Esophagus squamous epithelium (tissue), 5 donors: Measurements from ENCODE around the gene SMARCAL1. TPM values are rescaled to one million over a fixed set of nuclear protein-coding genes. Genes with fewer than 3 reads are reported as not detected.
A peak's percentile ranks its signal among the peaks of the same experiment; 100 is the strongest.

Experiments used
- DNase-seq: peaks from one replicate; lab custom pipeline; 2025; lab: John Stamatoyannopoulos, UW
- H3K27ac ChIP-seq, 4 donors: fragments of 200-600 bp; sonication (generic); one replicate each; pipeline ENCODE4 v1.5.1; 2016 to 2019; ENCODE audit warnings: mild to moderate bottlenecking in 1 of 4
- H3K27me3 ChIP-seq, 4 donors: fragments of 200-600 bp; sonication (generic); 1 replicate in 3 of 4; 2 replicates in 1 of 4; pipeline versions ENCODE4 v1.5.1 to v1.6.0; 2017 to 2021; ENCODE audit warnings: antibody characterized with exemption in 1 of 4
- H3K36me3 ChIP-seq, 3 donors: fragments of 200-600 bp; sonication (generic); one replicate each; pipeline ENCODE4 v1.5.1; 2016 to 2019
- H3K4me1 ChIP-seq, 3 donors: fragments of 200-600 bp; sonication (generic); one replicate each; pipeline ENCODE4 v1.5.1; 2017 to 2019
- H3K4me3 ChIP-seq, 4 donors: fragments of 200-600 bp; sonication (generic); 1 replicate in 3 of 4; 2 replicates in 1 of 4; pipeline ENCODE4 v1.5.1; 2016 to 2019; ENCODE audit warnings: mild to moderate bottlenecking in 2 of 4, moderate library complexity in 1 of 4
- H3K9me3 ChIP-seq, 3 donors: fragments of 200-600 bp; sonication (generic); one replicate each; pipeline ENCODE4 v1.5.1; 2016 to 2019
- POLR2A ChIP-seq, 4 donors: fragments of 450-650 bp; IDR thresholded peaks; one replicate each; pipeline ENCODE4 v1.6.1; 2017; ENCODE audit warnings: antibody characterized with exemption in 4 of 4, mild to moderate bottlenecking in 4 of 4, moderate library complexity in 3 of 4
- WGBS, 2 donors: methylation state at CpG; one replicate each; pipeline ENCODE4 v1.1.5; 2018; 5-methylcytosine and 5-hydroxymethylcytosine counted together
- intact Hi-C: fragments of 100-400 bp; cut with DNase I; formaldehyde crosslinking; loops from one replicate; pipeline ENCODE4 v1.15.0; 2022
- total RNA-seq, 4 donors: library from RNA; depleted of rRNA; stranded (reverse); fragments of >200 nt; gene quantifications; one replicate each; pipeline ENCODE4 v1.1.0, GENCODE V29; 2016
- TF ChIP-seq, protein P1 (sequence below), 6 experiments: fragments of 450-650 bp in 4 of 6; fragments of 200-600 bp in 2 of 6; sonication (generic) in 2 of 6; IDR thresholded peaks; one replicate each; pipeline ENCODE4 v1.5.1; 2016 to 2019; ENCODE audit warnings: antibody characterized with exemption in 6 of 6, mild to moderate bottlenecking in 4 of 6, moderate library complexity in 4 of 6
- donor health status: DM: yes; HTN: yes; CAD: no.

Gene SMARCAL1
- total RNA-seq, 4 donors from 2014 or later: 10.3 to 27.1 (median 18.1) TPM

DNA sequence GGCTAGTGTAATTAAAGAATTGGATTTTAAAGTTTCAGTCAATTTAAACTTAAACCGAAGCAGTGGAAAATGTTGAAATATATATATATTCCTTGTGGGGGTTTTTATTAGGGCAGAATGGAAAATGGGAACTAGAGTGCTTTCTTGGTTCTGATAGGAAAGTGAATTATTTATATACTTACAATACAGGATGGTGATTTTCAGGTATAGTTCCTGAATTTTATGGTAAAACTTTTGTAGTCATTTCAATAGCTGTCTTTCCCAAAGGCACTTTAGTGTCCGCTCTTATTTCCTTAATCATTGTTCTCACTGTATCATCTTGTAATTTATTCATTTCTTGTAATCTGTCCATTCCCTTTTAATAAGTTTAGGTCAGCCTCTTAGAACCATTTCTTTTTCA lies 88.3 kb downstream of the SMARCAL1 start:
- Histone ChIP-seq H3K4me1 (peaks cover 24 to 62% (median 32%) of the 10 kb centered on the region in 3 donors), H3K9me3 (no peaks in the 10 kb centered on the region), H3K27ac (peak overlapping the region in 2 of 4 donors; percentile 88 to 90), H3K4me3 (peak overlapping the region in 3 of 4 donors; percentile 74 to 82 (median 77)), H3K36me3 (peaks cover 5 to 61% (median 29%) of the 10 kb centered on the region in 3 donors), H3K27me3 (no peaks in the 10 kb centered on the region)
- DNase-seq: no peak
- intact Hi-C loops: no loop called here
- TF ChIP-seq POLR2A (IDR thresholded peaks at IDR 0.05): no peak
- TF ChIP-seq, protein P1, sequence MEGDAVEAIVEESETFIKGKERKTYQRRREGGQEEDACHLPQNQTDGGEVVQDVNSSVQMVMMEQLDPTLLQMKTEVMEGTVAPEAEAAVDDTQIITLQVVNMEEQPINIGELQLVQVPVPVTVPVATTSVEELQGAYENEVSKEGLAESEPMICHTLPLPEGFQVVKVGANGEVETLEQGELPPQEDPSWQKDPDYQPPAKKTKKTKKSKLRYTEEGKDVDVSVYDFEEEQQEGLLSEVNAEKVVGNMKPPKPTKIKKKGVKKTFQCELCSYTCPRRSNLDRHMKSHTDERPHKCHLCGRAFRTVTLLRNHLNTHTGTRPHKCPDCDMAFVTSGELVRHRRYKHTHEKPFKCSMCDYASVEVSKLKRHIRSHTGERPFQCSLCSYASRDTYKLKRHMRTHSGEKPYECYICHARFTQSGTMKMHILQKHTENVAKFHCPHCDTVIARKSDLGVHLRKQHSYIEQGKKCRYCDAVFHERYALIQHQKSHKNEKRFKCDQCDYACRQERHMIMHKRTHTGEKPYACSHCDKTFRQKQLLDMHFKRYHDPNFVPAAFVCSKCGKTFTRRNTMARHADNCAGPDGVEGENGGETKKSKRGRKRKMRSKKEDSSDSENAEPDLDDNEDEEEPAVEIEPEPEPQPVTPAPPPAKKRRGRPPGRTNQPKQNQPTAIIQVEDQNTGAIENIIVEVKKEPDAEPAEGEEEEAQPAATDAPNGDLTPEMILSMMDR (IDR thresholded peaks at IDR 0.05): no peak
- 73 to 83% methylated on average over 2 of the region's 2 CpGs for WGBS, 2 donors

DNA sequence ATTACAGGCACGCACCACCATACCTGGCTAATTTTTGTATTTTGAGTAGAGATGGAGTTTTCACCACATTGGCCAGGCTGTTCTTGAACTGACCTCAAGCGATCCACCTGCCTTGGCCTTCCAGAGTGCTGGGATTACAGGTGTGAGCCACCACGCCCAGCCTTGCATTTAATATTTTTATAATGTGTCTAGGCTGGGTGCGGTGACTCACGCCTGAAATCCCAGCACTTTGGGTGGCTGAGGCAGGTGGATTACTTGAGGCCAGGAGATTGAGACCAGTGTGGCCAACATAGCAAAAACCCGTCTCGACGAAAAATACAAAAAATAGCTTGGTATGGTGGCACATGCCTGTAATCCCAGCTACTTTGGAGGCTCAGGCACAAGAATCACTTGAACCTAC lies 89.6 kb downstream of the SMARCAL1 start:
- DNase-seq: no peak
- WGBS, 2 donors: 71 to 76% methylated on average over 5 to 8 of the region's 8 CpGs
- Histone ChIP-seq H3K4me3 (no peak overlapping the region), H3K27ac (no peak overlapping the region), H3K9me3 (no peaks in the 10 kb centered on the region), H3K27me3 (no peaks in the 10 kb centered on the region), H3K4me1 (peaks cover 24 to 55% (median 32%) of the 10 kb centered on the region in 3 donors), H3K36me3 (peaks cover 5 to 65% (median 29%) of the 10 kb centered on the region in 3 donors)
- no peak for TF ChIP-seq POLR2A (IDR thresholded peaks at IDR 0.05)
- TF ChIP-seq, protein P1 (IDR thresholded peaks at IDR 0.05): no peak
- intact Hi-C loops: no loop called here

DNA sequence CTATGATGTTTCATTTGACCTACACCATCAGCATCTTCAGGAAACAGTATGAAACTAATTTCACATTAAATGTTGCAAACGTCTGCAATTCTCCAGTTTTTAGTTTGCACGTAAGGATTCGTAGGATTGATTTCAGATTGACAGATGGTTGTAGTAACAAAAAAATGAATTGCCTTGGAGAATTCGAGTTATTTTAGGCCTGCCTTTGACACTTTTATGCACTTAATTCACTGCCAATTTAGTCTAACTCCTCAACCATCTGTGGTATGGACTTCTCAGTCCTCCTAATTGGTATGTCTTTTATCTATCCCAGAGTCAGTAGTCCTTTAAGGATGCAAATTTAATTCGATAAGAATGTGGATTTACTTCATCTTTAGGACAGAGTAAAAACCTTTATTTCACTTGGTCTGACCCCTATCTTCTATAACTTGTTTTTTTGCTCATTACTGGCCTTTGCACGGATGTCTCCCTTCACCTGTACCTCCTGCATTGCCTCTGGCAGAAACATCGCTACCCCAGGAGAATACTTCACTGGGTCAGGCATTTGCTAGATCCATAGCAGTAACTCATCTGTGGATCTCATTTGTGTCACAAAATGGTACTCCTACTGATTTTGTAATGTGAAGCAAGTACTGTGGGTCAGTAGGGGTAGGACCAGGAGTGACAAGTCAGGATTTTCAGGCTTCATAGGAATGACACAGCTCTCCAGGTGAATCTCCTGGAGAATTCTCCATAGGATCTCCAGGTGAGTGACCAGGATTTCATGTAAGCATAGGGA lies 90.3 kb downstream of the SMARCAL1 start:
- no peak for TF ChIP-seq POLR2A (IDR thresholded peaks at IDR 0.05)
- TF ChIP-seq, protein P1 (IDR thresholded peaks at IDR 0.05): no peak
- no peak for DNase-seq
- Histone ChIP-seq H3K4me3 (no peak overlapping the region), H3K4me1 (peaks cover 22 to 51% (median 30%) of the 10 kb centered on the region in 3 donors), H3K27me3 (no peaks in the 10 kb centered on the region), H3K36me3 (peaks cover 5 to 65% (median 29%) of the 10 kb centered on the region in 3 donors), H3K9me3 (no peaks in the 10 kb centered on the region), H3K27ac (no peak overlapping the region)
- intact Hi-C loops: no loop called here
- WGBS, 2 donors: 74 to 75% methylated on average over 7 of the region's 7 CpGs

DNA sequence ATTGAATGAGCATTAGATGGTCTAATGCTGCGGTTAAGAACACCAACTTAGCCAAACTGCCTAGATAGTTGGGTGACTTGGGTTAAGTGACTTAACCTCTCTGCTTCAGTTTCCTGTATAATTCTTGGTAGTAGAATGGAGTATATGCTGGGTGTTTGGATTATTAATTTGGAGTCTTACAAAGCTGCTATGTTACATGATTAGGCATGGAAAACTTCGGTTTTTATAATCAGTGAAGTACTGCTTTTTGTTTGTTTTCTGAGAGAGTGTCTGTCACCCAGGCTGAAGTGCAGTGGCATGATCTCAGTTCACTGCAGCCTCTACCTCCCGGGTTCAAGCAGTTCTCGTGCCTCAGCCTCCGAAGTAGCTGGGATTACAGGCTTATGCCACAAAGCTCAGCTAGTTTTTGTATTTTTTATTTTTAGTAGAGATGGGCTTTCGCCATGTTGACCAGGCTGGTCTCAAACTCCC lies 90.9 kb downstream of the SMARCAL1 start:
- 92 to 94% methylated on average over 6 of the region's 6 CpGs for WGBS, 2 donors
- Histone ChIP-seq H3K27me3 (no peaks in the 10 kb centered on the region), H3K9me3 (no peaks in the 10 kb centered on the region), H3K27ac (no peak overlapping the region), H3K4me1 (peaks cover 16 to 45% (median 24%) of the 10 kb centered on the region in 3 donors), H3K36me3 (peaks cover 5 to 65% (median 29%) of the 10 kb centered on the region in 3 donors), H3K4me3 (no peak overlapping the region)
- no peak for DNase-seq
- TF ChIP-seq, protein P1 (IDR thresholded peaks at IDR 0.05): no peak
- no peak for TF ChIP-seq POLR2A (IDR thresholded peaks at IDR 0.05)
- intact Hi-C loops: no loop called here

DNA sequence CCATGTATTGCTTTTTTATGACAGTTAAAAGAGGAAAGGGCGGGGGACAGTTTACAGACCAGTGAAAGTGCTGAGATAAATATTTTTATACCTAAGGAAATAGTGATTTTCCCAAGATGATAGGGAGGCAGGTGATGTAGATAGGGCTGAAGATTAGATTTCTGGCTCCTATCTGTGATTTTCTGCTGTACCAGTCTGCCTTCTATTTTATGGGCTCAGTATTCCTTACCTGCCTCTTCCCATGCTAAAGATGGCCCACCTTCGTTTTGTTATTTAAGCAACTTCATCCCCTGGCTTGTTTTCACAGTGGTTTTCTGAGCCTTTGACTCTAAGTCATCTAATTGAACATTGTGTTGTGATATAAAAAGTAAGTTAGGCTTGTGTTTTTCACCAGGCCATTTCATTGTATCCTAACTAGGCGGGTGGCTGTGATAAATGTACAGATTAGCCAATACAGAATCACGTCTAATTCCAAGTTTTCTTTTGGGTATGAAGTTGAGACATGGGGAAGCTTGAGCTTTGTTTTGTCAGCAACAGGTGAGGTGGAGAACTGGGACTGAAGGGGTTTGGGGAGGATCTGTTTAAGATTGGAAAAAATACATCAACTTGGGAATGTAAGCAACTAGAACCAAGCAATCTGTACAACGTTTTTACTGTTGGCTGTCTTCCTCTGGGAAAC lies 91.6 kb downstream of the SMARCAL1 start:
- Histone ChIP-seq H3K4me1 (peaks cover 15 to 41% (median 23%) of the 10 kb centered on the region in 3 donors), H3K27ac (no peak overlapping the region), H3K4me3 (no peak overlapping the region), H3K36me3 (peaks cover 5 to 65% (median 29%) of the 10 kb centered on the region in 3 donors), H3K9me3 (no peaks in the 10 kb centered on the region), H3K27me3 (no peaks in the 10 kb centered on the region)
- intact Hi-C loops: no loop called here
- TF ChIP-seq POLR2A (IDR thresholded peaks at IDR 0.05): no peak
- TF ChIP-seq, protein P1 (IDR thresholded peaks at IDR 0.05): no peak
- WGBS, 2 donors: 55 to 71% methylated on average over 5 of the region's 5 CpGs
- DNase-seq: no peak
